Measurements from ENCODE around the gene MDH1. TPM values are rescaled to one million over a fixed set of nuclear protein-coding genes. Genes with fewer than 3 reads are reported as not detected.
A peak's percentile ranks its signal among the peaks of the same experiment; 100 is the strongest.

The MDH1 gene
- total and polyA plus RNA-seq, 9 of the 15 experiments (the other 6 are each of a cell fraction or from before 2014, with no cell fraction given), result 191 to 1,225 (median 284) TPM

GRCh38 chr2:63544017-63544627 lies 44.6 kb upstream of the MDH1 start (continued):
- TF ChIP-seq RAD21 (CRISPR knock-in tag; conservative IDR thresholded peaks at IDR 0.05 in 1 of 2, IDR thresholded peaks at IDR 0.05 in 1 of 2), result peak; percentile 29 to 62

- Histone ChIP-seq H3K4me2 (ENCODE audit: insufficient read depth, low read length) (no peak overlapping the region), H3K27me3 (ENCODE audit: control insufficient read depth in 2 of 2, insufficient read depth in 2 of 2, low read length in 2 of 2) (no peaks in the 10 kb centered on the region), H3K9ac (ENCODE audit: insufficient read depth in 1 of 2, low read depth in 2 of 2, low read length in 2 of 2) (no peak overlapping the region), H3K36me3 (ENCODE audit: control insufficient read depth, insufficient read depth, low read length) (no peaks in the 10 kb centered on the region), H3K4me1 (replicated peaks in 1 of 2; ENCODE audit: control insufficient read depth in 2 of 2, insufficient read depth in 2 of 2, low read length in 2 of 2) (no peaks in the 10 kb centered on the region), H3K27ac (ENCODE audit: extremely low read depth, low read depth, low read length) (no peak overlapping the region), H3K9me1 (ENCODE audit: control insufficient read depth, insufficient read depth, low read length) (no peaks in the 10 kb centered on the region), H3K79me2 (ENCODE audit: control insufficient read depth, insufficient read depth, low read length) (no peaks in the 10 kb centered on the region), H3K4me3 (no peak overlapping the region), H3K9me3 (replicated peaks; ENCODE audit: control insufficient read depth, insufficient read depth, low read depth, low read length) (no peaks in the 10 kb centered on the region), H2AFZ (ENCODE audit: low read depth, low read length) (no peak overlapping the region), H4K20me1 (replicated peaks; ENCODE audit: control insufficient read depth, insufficient read depth, low read length) (no peaks in the 10 kb centered on the region)
- in situ Hi-C loops (cut with MboI), result no loop called here
- ATAC-seq (no peak), DNase-seq (ENCODE audit: extremely low read depth in 1 of 4, low spot score in 3 of 4) (no peak), FAIRE-seq (no peak)
- BruUV-seq (replicated peaks), result no TSS peak
- CTCF ChIA-PET (ENCODE audit: low intra/inter-chr PET ratio), result no interaction called here
- 25% methylated on average over 1 of the region's 2 CpGs for WGBS (ENCODE audit: insufficient coverage, low coverage, missing lambda C conversion rate)
- POLR2A ChIA-PET, result no interaction called here
- intact Hi-C loops (cut with micrococcal nuclease), result loop anchor here (10.0 kb wide), 1 partner anchor 470 kb away; no protein-coding TSS in a partner anchor
- TF ChIP-seq ZNF184 (CRISPR knock-in tag; IDR thresholded peaks at IDR 0.05) (no peak), XRCC3 (IDR thresholded peaks at IDR 0.05) (no peak), ZNF766 (CRISPR knock-in tag; conservative IDR thresholded peaks at IDR 0.05) (no peak), ETV6 (IDR thresholded peaks at IDR 0.05; ENCODE audit: borderline replicate concordance in 1 of 2, low read depth in 2 of 2, low read length in 1 of 2) (no peak), ETV6 (CRISPR knock-in tag; IDR thresholded peaks at IDR 0.05; ENCODE audit: borderline replicate concordance) (no peak), RBM15 (IDR thresholded peaks at IDR 0.05; ENCODE audit: insufficient read depth, low read length) (no peak), ELF4 (CRISPR knock-in tag; IDR thresholded peaks at IDR 0.05) (no peak), RFX5 (IDR thresholded peaks at IDR 0.05; ENCODE audit: low read depth, low read length) (no peak), ZNF507 (tag; conservative IDR thresholded peaks at IDR 0.05) (no peak), ZNF347 (CRISPR knock-in tag; IDR thresholded peaks at IDR 0.05; ENCODE audit: low read depth) (no peak), ZNF23 (CRISPR knock-in tag; IDR thresholded peaks at IDR 0.05) (no peak), SRSF1 (IDR thresholded peaks at IDR 0.05; ENCODE audit: low read depth, low read length) (no peak), ZNF143 (CRISPR knock-in tag; IDR thresholded peaks at IDR 0.05) (no peak), KDM1A (IDR thresholded peaks at IDR 0.05) (no peak), CEBPG (CRISPR knock-in tag; IDR thresholded peaks at IDR 0.05) (no peak), CEBPG (tag; conservative IDR thresholded peaks at IDR 0.05 in 1 of 2, IDR thresholded peaks at IDR 0.05 in 1 of 2) (no peak), ADNP (tag; IDR thresholded peaks at IDR 0.05) (no peak), BMI1 (IDR thresholded peaks at IDR 0.05; ENCODE audit: low read length) (no peak)
- TF ChIP-seq, protein P1, sequence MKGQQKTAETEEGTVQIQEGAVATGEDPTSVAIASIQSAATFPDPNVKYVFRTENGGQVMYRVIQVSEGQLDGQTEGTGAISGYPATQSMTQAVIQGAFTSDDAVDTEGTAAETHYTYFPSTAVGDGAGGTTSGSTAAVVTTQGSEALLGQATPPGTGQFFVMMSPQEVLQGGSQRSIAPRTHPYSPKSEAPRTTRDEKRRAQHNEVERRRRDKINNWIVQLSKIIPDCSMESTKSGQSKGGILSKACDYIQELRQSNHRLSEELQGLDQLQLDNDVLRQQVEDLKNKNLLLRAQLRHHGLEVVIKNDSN (CRISPR knock-in tag; IDR thresholded peaks at IDR 0.05), result no peak
Observed at GRCh38 chr2:63545023-63545422, 43.7 kb upstream of the MDH1 start.

All from K562 (cell line).